Astrocyte (in vitro differentiated cells and primary cell): ENCODE results near the gene TLE7. TPM values are rescaled to one million over a fixed set of nuclear protein-coding genes. Genes with fewer than 3 reads are reported as not detected.

ENCODE experiments used
- DNase-seq: peaks from one replicate; pipeline ENCODE4 v3.0.0-alpha.2; 2010; ENCODE audit warnings: low read depth
- FAIRE-seq: peaks from 2 replicates; lab custom pipeline; 2011; peaks lifted over from hg19 to GRCh38; lab: Jason Lieb, UNC
- H2AFZ ChIP-seq: 2 replicates; pipeline ENCODE4 v1.6.0; 2012; ENCODE audit warnings: low read depth, low read length, inconsistent platforms
- H3K27ac ChIP-seq: 2 replicates; pipeline ENCODE4 v1.5.1; 2011; ENCODE audit warnings: low read depth, low read length, inconsistent platforms
- H3K27me3 ChIP-seq: 2 replicates; pipeline ENCODE4 v1.6.0; 2011; ENCODE audit warnings: low read length, inconsistent platforms; ENCODE audit not compliant: insufficient read depth
- H3K36me3 ChIP-seq: 2 replicates; pipeline ENCODE4 v1.5.1; 2011; ENCODE audit warnings: low read length, inconsistent platforms; ENCODE audit not compliant: insufficient read depth
- H3K4me1 ChIP-seq: 2 replicates; pipeline ENCODE4 v1.5.1; 2011; ENCODE audit warnings: low read length, inconsistent platforms; ENCODE audit not compliant: insufficient read depth
- H3K4me2 ChIP-seq: 2 replicates; pipeline ENCODE4 v1.6.0; 2012; ENCODE audit warnings: low read length, inconsistent platforms
- H3K4me3 ChIP-seq: 2 replicates; pipeline ENCODE4 v1.5.1; 2011; ENCODE audit warnings: low read depth, mild to moderate bottlenecking, low read length, inconsistent platforms; ENCODE audit not compliant: insufficient read depth
- H3K79me2 ChIP-seq: 2 replicates; pipeline ENCODE4 v1.6.0; 2012; ENCODE audit warnings: mild to moderate bottlenecking, low read length, inconsistent platforms; ENCODE audit not compliant: insufficient read depth
- H3K9ac ChIP-seq: 2 replicates; pipeline ENCODE4 v1.6.0; 2012; ENCODE audit warnings: mild to moderate bottlenecking, low read length, inconsistent platforms
- H3K9me3 ChIP-seq: 2 replicates; pipeline ENCODE4 v1.5.1; 2012; ENCODE audit warnings: low read depth, mild to moderate bottlenecking, low read length, inconsistent platforms; ENCODE audit not compliant: insufficient read depth
- H4K20me1 ChIP-seq: 2 replicates; pipeline ENCODE4 v1.6.0; 2012; ENCODE audit warnings: low read length, inconsistent platforms; ENCODE audit not compliant: insufficient read depth
- H3K27ac Mint-ChIP-seq: one replicate; pipeline ENCODE4 v1.8.0; 2021; ENCODE audit warnings: mild to moderate bottlenecking, mixed read lengths; ENCODE audit not compliant: unreplicated experiment
- H3K27me3 Mint-ChIP-seq: one replicate; pipeline ENCODE4 v1.8.0; 2021; ENCODE audit warnings: low read depth, mixed read lengths; ENCODE audit not compliant: unreplicated experiment
- H3K36me3 Mint-ChIP-seq: one replicate; pipeline ENCODE4 v1.8.0; 2021; ENCODE audit warnings: low read depth, mixed read lengths; ENCODE audit not compliant: unreplicated experiment
- H3K4me1 Mint-ChIP-seq: one replicate; pipeline ENCODE4 v1.8.0; 2021; ENCODE audit warnings: low read depth, mixed read lengths; ENCODE audit not compliant: unreplicated experiment
- H3K4me3 Mint-ChIP-seq: one replicate; pipeline ENCODE4 v1.8.0; 2021; ENCODE audit warnings: mild to moderate bottlenecking, moderate library complexity, mixed read lengths; ENCODE audit not compliant: unreplicated experiment
- H3K9me3 Mint-ChIP-seq: one replicate; pipeline ENCODE4 v1.8.0; 2021; ENCODE audit warnings: mild to moderate bottlenecking, mixed read lengths; ENCODE audit not compliant: unreplicated experiment
- EZH2 ChIP-seq: IDR thresholded peaks from 2 replicates; pipeline ENCODE4 v1.6.1; 2012; ENCODE audit warnings: mild to moderate bottlenecking, low read length, inconsistent platforms; ENCODE audit not compliant: insufficient read depth
- total RNA-seq: library from RNA; stranded (reverse); gene quantifications from 2 replicates; pipeline ENCODE4 v1.2.1, GENCODE V29; 2021
- TF ChIP-seq, protein P1 (sequence below): IDR thresholded peaks from 2 replicates; pipeline ENCODE4 v1.5.1; 2011; ENCODE audit warnings: low read depth, mild to moderate bottlenecking, inconsistent platforms, low read length, moderate library complexity; ENCODE audit not compliant: insufficient read depth

The TLE7 gene
- total RNA-seq, 1 donor from 2014 or later: not detected

DNA sequence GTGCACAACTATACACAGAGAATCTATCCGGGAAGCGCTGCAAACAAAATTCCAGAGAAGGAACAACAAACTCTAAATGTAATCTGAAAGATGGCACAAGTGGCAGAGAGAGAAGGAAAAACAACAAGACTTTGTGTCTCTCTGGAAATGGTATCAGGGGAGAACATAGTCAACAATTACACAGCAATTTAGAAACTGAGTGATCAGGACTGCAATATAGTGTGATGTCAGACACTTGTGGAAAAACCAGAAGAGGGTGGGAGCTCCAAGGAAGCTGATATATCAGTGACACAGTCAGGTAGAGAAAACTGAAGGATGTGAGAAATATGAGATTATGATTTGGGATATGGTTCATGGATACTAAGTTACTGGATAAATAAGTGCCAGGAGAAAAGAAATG lies 39.1 kb upstream of the TLE7 start:
- Histone ChIP-seq H3K9ac (no peak overlapping the region), H2AFZ (no peak overlapping the region), H3K9me3 (peaks cover 9% of the 10 kb centered on the region), H3K79me2 (no peaks in the 10 kb centered on the region), H3K27me3 (no peaks in the 10 kb centered on the region), H3K4me3 (no peak overlapping the region), H3K4me2 (no peak overlapping the region), H3K4me1 (peaks cover 4% of the 10 kb centered on the region), H3K36me3 (peaks cover 5% of the 10 kb centered on the region), H4K20me1 (no peaks in the 10 kb centered on the region), H3K27ac (no peak overlapping the region)
- TF ChIP-seq, protein P1, sequence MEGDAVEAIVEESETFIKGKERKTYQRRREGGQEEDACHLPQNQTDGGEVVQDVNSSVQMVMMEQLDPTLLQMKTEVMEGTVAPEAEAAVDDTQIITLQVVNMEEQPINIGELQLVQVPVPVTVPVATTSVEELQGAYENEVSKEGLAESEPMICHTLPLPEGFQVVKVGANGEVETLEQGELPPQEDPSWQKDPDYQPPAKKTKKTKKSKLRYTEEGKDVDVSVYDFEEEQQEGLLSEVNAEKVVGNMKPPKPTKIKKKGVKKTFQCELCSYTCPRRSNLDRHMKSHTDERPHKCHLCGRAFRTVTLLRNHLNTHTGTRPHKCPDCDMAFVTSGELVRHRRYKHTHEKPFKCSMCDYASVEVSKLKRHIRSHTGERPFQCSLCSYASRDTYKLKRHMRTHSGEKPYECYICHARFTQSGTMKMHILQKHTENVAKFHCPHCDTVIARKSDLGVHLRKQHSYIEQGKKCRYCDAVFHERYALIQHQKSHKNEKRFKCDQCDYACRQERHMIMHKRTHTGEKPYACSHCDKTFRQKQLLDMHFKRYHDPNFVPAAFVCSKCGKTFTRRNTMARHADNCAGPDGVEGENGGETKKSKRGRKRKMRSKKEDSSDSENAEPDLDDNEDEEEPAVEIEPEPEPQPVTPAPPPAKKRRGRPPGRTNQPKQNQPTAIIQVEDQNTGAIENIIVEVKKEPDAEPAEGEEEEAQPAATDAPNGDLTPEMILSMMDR: no peak
- no peak for TF ChIP-seq EZH2
- H3K4me3 Mint-ChIP-seq: no peak overlapping the region
- no peaks in the 10 kb centered on the region for H3K27me3 Mint-ChIP-seq
- H3K36me3 Mint-ChIP-seq: peaks cover 19% of the 10 kb centered on the region
- peaks cover 10% of the 10 kb centered on the region for H3K4me1 Mint-ChIP-seq
- FAIRE-seq (no peak), DNase-seq (no peak)
- no peak overlapping the region for H3K27ac Mint-ChIP-seq
- H3K9me3 Mint-ChIP-seq: peaks cover 9% of the 10 kb centered on the region

DNA sequence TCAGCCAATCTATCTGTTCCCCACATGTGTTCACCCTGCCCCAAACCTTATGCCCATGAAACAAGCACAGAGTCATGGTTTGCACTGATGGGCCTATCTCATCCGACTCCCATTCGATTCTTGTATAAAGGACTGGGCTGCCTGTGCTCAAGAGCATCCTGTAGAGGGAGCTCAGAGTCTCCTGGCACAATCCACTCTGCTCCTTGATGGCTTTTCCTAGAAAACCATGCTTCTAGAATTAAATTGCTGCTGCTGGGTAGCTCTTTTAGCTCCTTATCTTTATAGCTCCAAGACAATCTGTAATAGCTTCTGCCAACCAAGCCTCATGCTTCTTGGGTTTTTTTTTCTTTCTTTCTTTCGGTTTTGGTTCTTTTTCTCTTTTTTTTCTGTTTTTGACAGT lies 37.6 kb upstream of the TLE7 start:
- Mint-ChIP-seq H3K36me3 (peaks cover 24% of the 10 kb centered on the region), H3K4me3 (no peak overlapping the region), H3K9me3 (peaks cover 10% of the 10 kb centered on the region), H3K4me1 (peaks cover 18% of the 10 kb centered on the region), H3K27me3 (no peaks in the 10 kb centered on the region), H3K27ac (no peak overlapping the region)
- Histone ChIP-seq H4K20me1 (no peaks in the 10 kb centered on the region), H3K4me3 (no peak overlapping the region), H3K9ac (no peak overlapping the region), H3K27me3 (no peaks in the 10 kb centered on the region), H3K27ac (no peak overlapping the region), H3K4me2 (no peak overlapping the region), H3K79me2 (no peaks in the 10 kb centered on the region), H2AFZ (no peak overlapping the region), H3K9me3 (peaks cover 15% of the 10 kb centered on the region), H3K36me3 (peaks cover 5% of the 10 kb centered on the region), H3K4me1 (peaks cover 14% of the 10 kb centered on the region)
- TF ChIP-seq, protein P1: peak; percentile 24
- no peak for TF ChIP-seq EZH2
- FAIRE-seq (no peak), DNase-seq (no peak)

DNA sequence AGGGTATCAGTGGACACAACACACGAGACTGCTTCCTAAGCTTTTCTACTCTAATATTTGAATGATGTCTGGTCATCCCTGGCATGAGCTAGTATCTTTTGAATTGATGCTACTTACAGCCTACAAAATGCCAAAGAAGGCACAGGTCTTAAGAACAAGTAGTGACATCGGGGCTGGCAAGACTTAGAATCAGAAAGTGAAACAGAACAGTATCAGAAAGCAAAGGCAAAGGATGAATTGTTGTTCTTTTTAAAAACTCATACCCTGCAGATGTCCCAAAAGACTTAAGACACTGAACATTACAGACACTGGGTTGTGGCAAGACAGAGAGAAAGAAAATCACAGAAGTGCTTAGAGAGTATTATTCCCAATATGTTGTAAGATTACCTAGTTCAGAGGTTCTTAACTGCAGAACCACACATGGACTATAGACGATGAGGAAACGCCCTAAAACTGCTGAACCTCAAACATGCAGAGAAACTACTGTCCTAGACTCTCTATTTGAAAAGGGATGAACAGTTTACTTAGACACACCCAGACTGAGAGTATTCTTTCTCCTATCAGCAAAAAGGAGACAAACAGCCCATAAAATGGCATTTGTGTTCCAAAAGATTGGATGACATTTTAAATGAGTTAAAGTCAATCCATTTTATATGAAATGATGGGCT lies 34.7 kb upstream of the TLE7 start:
- Histone ChIP-seq H4K20me1 (no peaks in the 10 kb centered on the region), H3K4me3 (no peak overlapping the region), H3K27me3 (no peaks in the 10 kb centered on the region), H2AFZ (no peak overlapping the region), H3K36me3 (peaks cover 5% of the 10 kb centered on the region), H3K4me2 (no peak overlapping the region), H3K9me3 (peaks cover 15% of the 10 kb centered on the region), H3K9ac (no peak overlapping the region), H3K4me1 (peaks cover 17% of the 10 kb centered on the region), H3K79me2 (no peaks in the 10 kb centered on the region), H3K27ac (no peak overlapping the region)
- DNase-seq (no peak), FAIRE-seq (no peak)
- peaks cover 14% of the 10 kb centered on the region for H3K9me3 Mint-ChIP-seq
- H3K4me1 Mint-ChIP-seq: peaks cover 40% of the 10 kb centered on the region
- peaks cover 26% of the 10 kb centered on the region for H3K36me3 Mint-ChIP-seq
- no peak for TF ChIP-seq EZH2
- TF ChIP-seq, protein P1: no peak
- no peak overlapping the region for H3K4me3 Mint-ChIP-seq
- H3K27ac Mint-ChIP-seq: no peak overlapping the region
- no peaks in the 10 kb centered on the region for H3K27me3 Mint-ChIP-seq
